ENCODE results near the gene RNU6-7. TPM values are rescaled to one million over a fixed set of nuclear protein-coding genes. Genes with fewer than 3 reads are reported as not detected.

Gene RNU6-7
- total and polyA plus RNA-seq, 10 of the 15 experiments (the other 5 are each of a cell fraction or from before 2014, with no cell fraction given) = not detected

DNA sequence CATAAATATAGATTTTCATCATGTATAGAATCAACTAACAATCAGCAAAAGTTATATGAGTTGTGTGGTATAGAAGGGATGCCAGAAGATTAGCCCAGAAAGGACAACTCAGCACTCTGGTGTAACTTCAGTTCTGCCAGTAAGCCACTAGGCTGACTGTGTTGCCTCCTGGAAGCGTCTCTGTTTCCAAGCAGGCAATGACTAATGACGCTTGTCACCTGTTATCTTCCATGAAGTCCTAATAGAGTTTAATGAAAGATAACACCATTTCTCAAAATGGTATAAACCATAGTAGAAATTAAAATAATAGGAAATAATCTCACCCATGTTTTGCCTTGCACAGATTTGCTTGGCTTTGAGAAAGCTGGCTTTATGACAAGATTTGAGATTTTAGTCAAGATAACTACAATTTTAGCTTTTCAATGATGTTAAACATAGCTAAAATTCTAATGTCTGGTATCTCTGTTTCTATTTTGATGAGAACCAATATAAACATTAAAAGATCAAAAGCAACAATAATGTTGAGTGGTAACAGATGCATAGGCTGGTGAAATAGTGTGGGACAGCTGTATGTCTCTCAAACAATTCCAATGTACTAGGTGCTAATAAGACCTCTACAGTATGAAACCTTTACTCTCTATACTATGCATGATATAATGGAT, 9.0 kb upstream of the RNU6-7 start:
- ChIA-PET CTCF (no interaction called here), SMC1A (ENCODE audit: uncharacterized antibody, unreplicated experiment) (interaction anchor here (1.5 kb wide), 1 partner anchor 14 kb away, joined by 3 read pairs; no protein-coding TSS in a partner anchor), RAD21 (ENCODE audit: unreplicated experiment) (no interaction called here), POLR2A (no interaction called here)
- Histone ChIP-seq H3K36me3 (ENCODE audit: control insufficient read depth in 2 of 2, insufficient read depth in 2 of 2, low read length in 1 of 2) (no peaks in the 10 kb centered on the region), H3K27ac (ENCODE audit: control insufficient read depth, insufficient read depth) (no peak overlapping the region), H3K79me2 (ENCODE audit: control insufficient read depth, insufficient read depth, low read length) (no peaks in the 10 kb centered on the region), H3K4me3 (no peak overlapping the region), H3K4me2 (ENCODE audit: control insufficient read depth, insufficient read depth) (no peak overlapping the region), H2AFZ (ENCODE audit: control insufficient read depth, low read depth, low read length) (no peak overlapping the region), H3K4me1 (ENCODE audit: control insufficient read depth, insufficient read depth, low read length) (no peaks in the 10 kb centered on the region), H3K27me3 (replicated peaks in 1 of 2; ENCODE audit: control insufficient read depth in 2 of 2, insufficient read depth in 2 of 2, low read length in 1 of 2) (no peaks in the 10 kb centered on the region), H3K9ac (ENCODE audit: control insufficient read depth, insufficient read depth, low read length) (no peak overlapping the region), H3K9me3 (replicated peaks; ENCODE audit: control insufficient read depth, insufficient read depth, low read length) (no peaks in the 10 kb centered on the region), H4K20me1 (ENCODE audit: control insufficient read depth, insufficient read depth) (no peaks in the 10 kb centered on the region)
- FAIRE-seq (no peak), DNase-seq (ENCODE audit: low read depth, low spot score) (no peak), ATAC-seq (no peak)
- in situ Hi-C loops (cut with MboI) = no loop called here
- 95% methylated on average over 2 of the region's 2 CpGs for WGBS (ENCODE audit: insufficient coverage, insufficient replicate concordance, low lambda C conversion rate, missing lambda C conversion rate)
- intact Hi-C loops (cut with micrococcal nuclease; ENCODE audit: unreplicated experiment) = no loop called here
- no TSS peak for BruUV-seq (replicated peaks)
- no peak for TF ChIP-seq POU2F2 (IDR thresholded peaks at IDR 0.05; ENCODE audit: borderline replicate concordance, low read depth, low read length)
- TF ChIP-seq RBBP5 (conservative IDR thresholded peaks at IDR 0.05) = no peak
- no peak for TF ChIP-seq ZNF207 (IDR thresholded peaks at IDR 0.05; ENCODE audit: borderline replicate concordance)
- no peak for TF ChIP-seq MLLT1 (IDR thresholded peaks at IDR 0.05)
- no peak for TF ChIP-seq CHD1 (IDR thresholded peaks at IDR 0.05; ENCODE audit: low read depth, low read length)
- no peak for TF ChIP-seq FOS (IDR thresholded peaks at IDR 0.05; ENCODE audit: borderline replicate concordance, extremely low read depth, insufficient read length)
- no peak for TF ChIP-seq IKZF1 (conservative IDR thresholded peaks at IDR 0.05)
- TF ChIP-seq NR2C1 (IDR thresholded peaks at IDR 0.05) = no peak
- no peak for TF ChIP-seq FOXM1 (IDR thresholded peaks at IDR 0.05; ENCODE audit: low read depth, low read length)
- TF ChIP-seq HSF1 (IDR thresholded peaks at IDR 0.05; ENCODE audit: low read depth, low read length) = no peak
- no peak for TF ChIP-seq POLR2A (IDR thresholded peaks at IDR 0.05; ENCODE audit: low read depth, low read length)
- no peak for TF ChIP-seq TCF3 (IDR thresholded peaks at IDR 0.05; ENCODE audit: borderline replicate concordance, insufficient read depth, low read depth, low read length)
- TF ChIP-seq SMAD1 (IDR thresholded peaks at IDR 0.05; ENCODE audit: low read depth, partially characterized antibody) = no peak
- TF ChIP-seq NFYB (IDR thresholded peaks at IDR 0.05; ENCODE audit: insufficient read depth, low read depth, low read length) = no peak
- no peak for TF ChIP-seq CBX5 (IDR thresholded peaks at IDR 0.05; ENCODE audit: low read depth)
- TF ChIP-seq MAX (IDR thresholded peaks at IDR 0.05; ENCODE audit: low read depth, low read length) = no peak
- TF ChIP-seq EZH2 (IDR thresholded peaks at IDR 0.05; ENCODE audit: borderline replicate concordance, control insufficient read depth, low read depth, low read length) = no peak
- TF ChIP-seq MTA3 (IDR thresholded peaks at IDR 0.05; ENCODE audit: borderline replicate concordance, low read length) = no peak
- no peak for TF ChIP-seq EGR1 (IDR thresholded peaks at IDR 0.05; ENCODE audit: borderline replicate concordance in 1 of 2, low read depth in 2 of 2, low read length in 2 of 2)
- no peak for TF ChIP-seq PML (IDR thresholded peaks at IDR 0.05; ENCODE audit: low read length)

All from GM12878 (cell line).